PC-9 (cell line): Measurements from ENCODE around the gene MRPS27. TPM values are rescaled to one million over a fixed set of nuclear protein-coding genes. Genes with fewer than 3 reads are reported as not detected.
"Not testable (repeated sequence)": the region's sequence is repeated elsewhere in the genome, so short reads cannot be mapped to it uniquely, and the experiment has no call there.

Experiments
- BruUV-seq: library from RNA; stranded (reverse); fragments of 400-500 nt; replicated peaks from 2 replicates; lab custom pipeline; 2021; lab: Mats Ljungman, UMichigan
- CTCF ChIA-PET: fragments of 300-600 bp; sonication (Branson Sonifier 250); formaldehyde crosslinking; loops from one replicate; lab custom pipeline; 2022; ENCODE audit warnings: antibody characterized with exemption; lab: Charles Lee
- POLR2A ChIA-PET: fragments of 300-600 bp; sonication (Branson Sonifier 250); formaldehyde crosslinking; loops from one replicate; lab custom pipeline; 2022; ENCODE audit warnings: antibody characterized with exemption; ENCODE audit not compliant: unreplicated experiment; lab: Charles Lee
- DNase-seq, 2 experiments: peaks; one replicate each; pipeline versions ENCODE4 v3.0.0 to v3.0.0-alpha.2; 2015 to 2022; ENCODE audit warnings: mixed read lengths in 1 of 2
- H2AFZ ChIP-seq: fragments of 200-600 bp; sonication (generic); 2 replicates; pipeline ENCODE4 v1.8.1; 2017; ENCODE audit warnings: antibody characterized with exemption
- H3F3A ChIP-seq: fragments of 200-600 bp; sonication (generic); 2 replicates; pipeline ENCODE4 v1.8.1; 2017; ENCODE audit warnings: antibody characterized with exemption, mild to moderate bottlenecking, low read depth; ENCODE audit not compliant: insufficient read depth
- H3K27ac ChIP-seq: fragments of 200-600 bp; sonication (generic); 2 replicates; pipeline ENCODE4 v1.6.1; 2016; ENCODE audit warnings: mixed run types
- H3K27me3 ChIP-seq: fragments of 200-600 bp; sonication (generic); 2 replicates; pipeline ENCODE4 v1.6.1; 2016; ENCODE audit warnings: low read depth, mixed run types; ENCODE audit not compliant: insufficient read depth
- H3K36me3 ChIP-seq: fragments of 200-600 bp; sonication (generic); 2 replicates; pipeline ENCODE4 v1.6.1; 2016; ENCODE audit warnings: low read depth, mixed run types
- H3K4me1 ChIP-seq: fragments of 200-600 bp; sonication (generic); replicated peaks from 2 replicates; pipeline ENCODE4 v1.6.1; 2016; ENCODE audit warnings: mixed run types; ENCODE audit not compliant: insufficient read depth
- H3K4me2 ChIP-seq: fragments of 200-600 bp; sonication (generic); 2 replicates; pipeline ENCODE4 v1.6.1; 2017; ENCODE audit warnings: mixed run types
- H3K4me3 ChIP-seq: fragments of 200-600 bp; sonication (generic); 2 replicates; pipeline ENCODE4 v1.6.1; 2016; ENCODE audit warnings: mixed run types
- H3K79me2 ChIP-seq: fragments of 200-600 bp; sonication (generic); 2 replicates; pipeline ENCODE4 v1.6.1; 2017; ENCODE audit warnings: low read depth, mixed run types
- H3K9me2 ChIP-seq: fragments of 200-600 bp; sonication (generic); 2 replicates; pipeline ENCODE4 v1.8.1; 2017; ENCODE audit warnings: mild to moderate bottlenecking; ENCODE audit not compliant: insufficient read depth
- H3K9me3 ChIP-seq: fragments of 200-600 bp; sonication (generic); 2 replicates; pipeline ENCODE4 v1.8.1; 2016; ENCODE audit warnings: low read depth; ENCODE audit not compliant: insufficient read depth
- H4K20me1 ChIP-seq: fragments of 200-600 bp; sonication (generic); 2 replicates; pipeline ENCODE4 v1.8.1; 2017; ENCODE audit not compliant: insufficient read depth
- EZH2 ChIP-seq: fragments of 200-600 bp; sonication (generic); IDR thresholded peaks from 2 replicates; pipeline ENCODE4 v1.8.0; 2017; ENCODE audit warnings: antibody characterized with exemption, low read depth
- intact Hi-C: fragments of 100-400 bp; cut with micrococcal nuclease; formaldehyde crosslinking; loops from one replicate; pipeline ENCODE4 v1.10.0; 2022; ENCODE audit not compliant: unreplicated experiment
- total RNA-seq: library from RNA; stranded (reverse); gene quantifications from 2 replicates; pipeline ENCODE4 v1.2.3, GENCODE V29; 2021
- TF ChIP-seq, protein P1 (sequence below): fragments of 200-600 bp; sonication (generic); conservative IDR thresholded peaks from 2 replicates; pipeline ENCODE4 v1.6.1; 2017; ENCODE audit warnings: mixed run types, antibody characterized with exemption, mild to moderate bottlenecking, moderate library complexity

The MRPS27 gene
- total RNA-seq, 1 experiment from 2014 or later = 71.0 TPM

DNA sequence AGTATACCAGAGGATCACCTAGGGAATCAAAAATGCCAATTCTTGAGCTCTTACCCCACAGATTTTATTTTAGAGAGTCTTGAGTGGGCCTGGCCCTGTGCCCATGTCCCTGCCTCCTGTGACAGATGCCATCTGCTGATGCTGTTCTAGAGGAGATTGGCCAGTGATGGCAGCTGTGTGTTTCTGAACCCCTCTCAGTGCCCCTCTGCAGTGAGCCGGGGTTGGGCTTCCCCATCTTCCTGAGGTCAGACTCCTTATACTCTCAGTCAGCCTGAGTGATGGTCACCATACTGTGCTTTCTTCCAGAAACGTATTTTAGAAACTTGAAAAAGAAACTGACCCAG, 6.2 kb upstream of the MRPS27 start:
- no peak for TF ChIP-seq EZH2
- TF ChIP-seq, protein P1, sequence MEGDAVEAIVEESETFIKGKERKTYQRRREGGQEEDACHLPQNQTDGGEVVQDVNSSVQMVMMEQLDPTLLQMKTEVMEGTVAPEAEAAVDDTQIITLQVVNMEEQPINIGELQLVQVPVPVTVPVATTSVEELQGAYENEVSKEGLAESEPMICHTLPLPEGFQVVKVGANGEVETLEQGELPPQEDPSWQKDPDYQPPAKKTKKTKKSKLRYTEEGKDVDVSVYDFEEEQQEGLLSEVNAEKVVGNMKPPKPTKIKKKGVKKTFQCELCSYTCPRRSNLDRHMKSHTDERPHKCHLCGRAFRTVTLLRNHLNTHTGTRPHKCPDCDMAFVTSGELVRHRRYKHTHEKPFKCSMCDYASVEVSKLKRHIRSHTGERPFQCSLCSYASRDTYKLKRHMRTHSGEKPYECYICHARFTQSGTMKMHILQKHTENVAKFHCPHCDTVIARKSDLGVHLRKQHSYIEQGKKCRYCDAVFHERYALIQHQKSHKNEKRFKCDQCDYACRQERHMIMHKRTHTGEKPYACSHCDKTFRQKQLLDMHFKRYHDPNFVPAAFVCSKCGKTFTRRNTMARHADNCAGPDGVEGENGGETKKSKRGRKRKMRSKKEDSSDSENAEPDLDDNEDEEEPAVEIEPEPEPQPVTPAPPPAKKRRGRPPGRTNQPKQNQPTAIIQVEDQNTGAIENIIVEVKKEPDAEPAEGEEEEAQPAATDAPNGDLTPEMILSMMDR = no peak
- H3K27me3 ChIP-seq = no peaks in the 10 kb centered on the region
- no peaks in the 10 kb centered on the region for H3K9me3 ChIP-seq
- no peak overlapping the region for H3K4me2 ChIP-seq
- peaks cover 24% of the 10 kb centered on the region for H3K4me1 ChIP-seq
- POLR2A ChIA-PET = interaction anchor here (0.6 kb wide), 1 partner anchor 211 kb away, joined by 9 read pairs; no protein-coding TSS in a partner anchor
- no peaks in the 10 kb centered on the region for H4K20me1 ChIP-seq
- BruUV-seq = no TSS peak
- H2AFZ ChIP-seq = no peak overlapping the region
- H3K79me2 ChIP-seq = peaks cover 8% of the 10 kb centered on the region
- H3K4me3 ChIP-seq = no peak overlapping the region
- H3K36me3 ChIP-seq = peaks cover 45% of the 10 kb centered on the region
- intact Hi-C loops = loop anchor here (10.0 kb wide), 1 partner anchor 519 kb away; no protein-coding TSS in a partner anchor
- CTCF ChIA-PET = no interaction called here
- no peaks in the 10 kb centered on the region for H3K9me2 ChIP-seq
- no peak for DNase-seq
- H3F3A ChIP-seq = peaks cover 13% of the 10 kb centered on the region; the same call in 1 of the 2 replicates
- H3K27ac ChIP-seq = no peak overlapping the region

DNA sequence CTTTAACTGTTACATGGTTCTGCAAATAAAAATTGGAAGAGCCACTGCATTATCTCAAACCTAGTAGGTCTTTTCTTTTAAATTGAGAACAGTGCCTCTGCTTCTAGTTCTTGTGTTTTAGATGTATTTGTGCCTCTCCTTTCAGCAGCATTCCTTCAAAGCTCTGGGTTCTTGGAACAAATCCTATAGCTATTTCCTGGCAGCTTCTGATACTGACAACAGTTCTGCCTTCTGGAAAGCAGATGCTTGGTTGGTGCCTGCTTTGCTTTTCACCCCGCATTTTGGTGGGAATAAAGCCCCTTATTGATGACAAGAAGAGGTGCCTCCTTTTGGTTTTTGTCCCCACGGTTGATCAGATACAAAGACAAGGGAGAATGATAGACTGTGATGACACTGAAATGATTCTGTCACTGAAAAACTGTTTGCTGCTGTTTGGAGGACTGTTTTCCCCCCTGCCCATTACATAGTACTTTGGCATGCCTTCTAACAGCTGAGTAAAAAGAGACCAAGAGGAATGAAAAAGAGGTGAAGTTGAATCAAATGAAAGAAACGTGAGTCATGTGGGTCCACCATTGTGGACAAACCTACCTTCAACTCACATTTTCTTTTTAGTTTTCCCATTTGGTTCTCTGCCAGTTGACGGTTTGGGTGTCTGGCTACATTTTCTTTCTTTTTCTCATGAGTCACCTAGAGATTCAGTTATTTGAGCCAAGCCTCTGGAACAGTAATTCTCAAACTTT, 5.7 kb upstream of the MRPS27 start:
- BruUV-seq = no TSS peak
- H3K9me3 ChIP-seq = no peaks in the 10 kb centered on the region
- no peak overlapping the region for H2AFZ ChIP-seq
- peaks cover 13% of the 10 kb centered on the region for H3K79me2 ChIP-seq
- POLR2A ChIA-PET = interaction anchor here (0.7 kb wide), 1 partner anchor 325 kb away, joined by 4 read pairs; no protein-coding TSS in a partner anchor
- TF ChIP-seq EZH2 = no peak
- TF ChIP-seq, protein P1 = no peak
- H3F3A ChIP-seq = peaks cover 13% of the 10 kb centered on the region; the same call in 1 of the 2 replicates
- H3K4me3 ChIP-seq = no peak overlapping the region
- DNase-seq = no peak
- no peak overlapping the region for H3K4me2 ChIP-seq
- intact Hi-C loops = loop anchor here (10.0 kb wide), 1 partner anchor 519 kb away; no protein-coding TSS in a partner anchor
- H3K27ac ChIP-seq = no peak overlapping the region
- H3K4me1 ChIP-seq = peaks cover 29% of the 10 kb centered on the region
- H3K36me3 ChIP-seq = peaks cover 42% of the 10 kb centered on the region
- CTCF ChIA-PET = no interaction called here
- no peaks in the 10 kb centered on the region for H4K20me1 ChIP-seq
- no peaks in the 10 kb centered on the region for H3K9me2 ChIP-seq
- H3K27me3 ChIP-seq = no peaks in the 10 kb centered on the region

DNA sequence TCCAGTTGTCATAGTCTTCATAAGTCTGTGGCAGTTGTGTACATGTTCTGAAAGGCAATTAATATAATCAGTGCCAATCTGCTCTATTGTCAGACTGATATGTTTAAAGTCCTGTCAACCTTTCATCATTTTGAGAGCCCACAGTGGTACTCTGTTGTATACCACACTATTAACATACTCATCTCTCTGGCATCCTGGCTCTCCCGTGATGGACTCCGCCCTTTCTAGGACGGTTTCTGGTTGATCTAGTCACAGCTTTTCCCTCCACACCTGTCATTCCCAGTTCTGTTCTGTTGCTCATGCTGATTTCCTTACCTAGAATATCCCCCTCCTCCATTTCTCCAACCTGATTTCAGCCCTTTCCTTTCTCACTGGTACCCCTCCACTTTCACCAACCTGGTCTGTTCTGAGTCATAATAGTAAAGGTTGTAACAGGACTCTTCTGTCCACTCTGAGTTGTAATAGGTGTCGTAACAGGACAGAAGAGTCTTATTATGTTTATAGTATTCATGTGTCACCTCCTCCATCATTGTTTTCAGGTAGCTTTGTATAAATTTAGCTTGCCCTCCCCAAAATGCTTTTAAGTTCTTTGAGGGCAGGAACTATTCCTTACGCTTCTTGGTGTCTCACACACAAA, 4.3 kb upstream of the MRPS27 start:
- CTCF ChIA-PET = interaction anchor here (0.6 kb wide), 1 partner anchor 13 kb away, joined by 4 read pairs; no protein-coding TSS in a partner anchor

DNA sequence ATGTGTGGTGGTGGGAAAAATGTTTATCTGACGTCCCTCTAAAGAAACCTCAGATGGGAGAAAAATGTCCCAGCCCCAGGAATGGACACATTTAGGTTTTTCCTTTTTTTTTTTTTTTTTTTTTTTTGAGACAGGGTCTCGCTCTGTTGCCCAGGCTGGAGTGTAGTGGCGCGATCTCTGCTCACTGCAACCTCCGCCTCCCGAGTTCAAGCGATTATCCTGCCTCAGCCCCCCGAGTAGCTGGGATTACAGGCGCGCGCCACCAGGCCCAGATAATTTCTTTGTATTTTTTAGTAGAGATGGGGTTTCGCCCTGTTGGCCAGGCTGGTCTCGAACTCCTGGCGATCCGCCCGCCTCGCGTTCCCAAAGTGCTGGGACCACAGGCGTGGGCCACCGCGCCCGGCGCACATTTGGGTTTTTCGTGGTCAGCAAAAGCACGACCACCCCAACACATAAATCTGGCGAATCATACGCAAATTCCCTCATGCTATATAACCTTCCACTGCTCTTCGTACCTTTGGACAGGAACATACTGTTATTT, 535 bp downstream of the MRPS27 start:
- peak overlapping the region; percentile 79 for H3K4me2 ChIP-seq
- peaks cover 13% of the 10 kb centered on the region for H3K36me3 ChIP-seq
- H3F3A ChIP-seq = peaks cover 14% of the 10 kb centered on the region
- H3K4me1 ChIP-seq = peaks cover 28% of the 10 kb centered on the region
- intact Hi-C loops, H3K9me3 ChIP-seq, H3K27me3 ChIP-seq, H3K9me2 ChIP-seq, DNase-seq, H4K20me1 ChIP-seq: not testable (repeated sequence)
- H2AFZ ChIP-seq = peak overlapping the region; percentile 93
- peak overlapping the region; percentile 57 for H3K4me3 ChIP-seq
- ChIA-PET CTCF (interaction anchor here (0.6 kb wide), 1 partner anchor 499 kb away, joined by 4 read pairs; no protein-coding TSS in a partner anchor), POLR2A (interaction anchor here (0.6 kb wide), 3 partner anchors 37 to 911 kb away, joined by 4 to 5 read pairs (median 5); no protein-coding TSS in a partner anchor)
- H3K27ac ChIP-seq = peak overlapping the region; percentile 57
- H3K79me2 ChIP-seq = peaks cover 68% of the 10 kb centered on the region
- BruUV-seq = TSS peak; percentile 72

More for the DNA sequence above, 4.3 kb upstream of the MRPS27 start:
- H3K27me3 ChIP-seq = no peaks in the 10 kb centered on the region
- intact Hi-C loops = loop anchor here (10.0 kb wide), 1 partner anchor 520 kb away; no protein-coding TSS in a partner anchor
- peaks cover 23% of the 10 kb centered on the region for H3K79me2 ChIP-seq
- H3K4me3 ChIP-seq = no peak overlapping the region
- no TSS peak for BruUV-seq
- peak overlapping the region; percentile 12; the same call in 1 of the 2 replicates for H3K4me2 ChIP-seq
- peaks cover 17% of the 10 kb centered on the region for H3F3A ChIP-seq
- no peaks in the 10 kb centered on the region for H4K20me1 ChIP-seq
- H3K4me1 ChIP-seq = peaks cover 29% of the 10 kb centered on the region
- POLR2A ChIA-PET = no interaction called here
- TF ChIP-seq EZH2 = no peak
- TF ChIP-seq, protein P1 = no peak
- no peaks in the 10 kb centered on the region for H3K9me2 ChIP-seq
- H3K27ac ChIP-seq = peak overlapping the region; percentile 77
- no peaks in the 10 kb centered on the region for H3K9me3 ChIP-seq
- no peak overlapping the region for H2AFZ ChIP-seq
- DNase-seq = peak; percentile 35 to 65
- H3K36me3 ChIP-seq = peaks cover 36% of the 10 kb centered on the region
